ENCODE results near the gene MBD3. TPM values are rescaled to one million over a fixed set of nuclear protein-coding genes. Genes with fewer than 3 reads are reported as not detected.

MBD3 gene
- total and polyA plus RNA-seq, 2 donors (not counting 1 experiment from before 2014, with no cell fraction given): 19.8 to 85.2 TPM

- H4K20me1 ChIP-seq (ENCODE audit: control insufficient read depth, extremely low read depth, insufficient read depth, low read length): no peaks in the 10 kb centered on the region
- H3K9me3 ChIP-seq (ENCODE audit: control insufficient read depth, insufficient read depth, low read depth, low read length): no peaks in the 10 kb centered on the region
- peaks cover 16% of the 10 kb centered on the region for H3K79me2 ChIP-seq (ENCODE audit: control insufficient read depth, insufficient read depth, low read length)
- peaks cover 20% of the 10 kb centered on the region for H3K36me3 ChIP-seq (ENCODE audit: control insufficient read depth, insufficient read depth, low read length)
- H3K27ac ChIP-seq (ENCODE audit: insufficient read depth, low read length): no peak overlapping the region
- no peak overlapping the region for H2AFZ ChIP-seq (ENCODE audit: low read length)
- no peak overlapping the region for H3K9ac ChIP-seq (ENCODE audit: insufficient read depth, low read length)
- TF ChIP-seq EZH2 (IDR thresholded peaks at IDR 0.05; ENCODE audit: low read length, missing control alignments) (no peak), CTCF (conservative IDR thresholded peaks at IDR 0.05 in 1 of 2, IDR thresholded peaks at IDR 0.05 in 1 of 2; ENCODE audit: low read depth in 1 of 2, low read length in 2 of 2) (no peak)
- no peaks in the 10 kb centered on the region for H3K4me1 ChIP-seq (ENCODE audit: control insufficient read depth, extremely low read depth, insufficient read depth, low read length)
- no peak for DNase-seq (ENCODE audit: low read depth in 2 of 2)
- no peak overlapping the region for H3K4me2 ChIP-seq (ENCODE audit: extremely low read depth, insufficient read depth, low read length)
- H3K4me3 ChIP-seq (replicated peaks in 1 of 4; ENCODE audit: control extremely low read depth in 1 of 4, insufficient read depth in 1 of 4, low read depth in 3 of 4, low read length in 4 of 4): no peak overlapping the region
- no peaks in the 10 kb centered on the region for H3K27me3 ChIP-seq (ENCODE audit: control insufficient read depth, insufficient read depth, low read length)
These were observed 42.2 kb upstream of the MBD3 start for GRCh38 chr19:1634938-1635243.

- Histone ChIP-seq H3K36me3 (ENCODE audit: control insufficient read depth, insufficient read depth, low read length) (peaks cover 19% of the 10 kb centered on the region), H3K9ac (ENCODE audit: insufficient read depth, low read length) (no peak overlapping the region), H3K4me2 (ENCODE audit: extremely low read depth, insufficient read depth, low read length) (no peak overlapping the region), H3K4me3 (replicated peaks in 1 of 4; ENCODE audit: control extremely low read depth in 1 of 4, insufficient read depth in 1 of 4, low read depth in 3 of 4, low read length in 4 of 4) (no peak overlapping the region), H3K27ac (ENCODE audit: insufficient read depth, low read length) (no peak overlapping the region), H3K79me2 (ENCODE audit: control insufficient read depth, insufficient read depth, low read length) (peaks cover 15% of the 10 kb centered on the region), H3K4me1 (ENCODE audit: control insufficient read depth, extremely low read depth, insufficient read depth, low read length) (no peaks in the 10 kb centered on the region), H2AFZ (ENCODE audit: low read length) (no peak overlapping the region), H3K27me3 (ENCODE audit: control insufficient read depth, insufficient read depth, low read length) (no peaks in the 10 kb centered on the region), H3K9me3 (ENCODE audit: control insufficient read depth, insufficient read depth, low read depth, low read length) (no peaks in the 10 kb centered on the region), H4K20me1 (ENCODE audit: control insufficient read depth, extremely low read depth, insufficient read depth, low read length) (no peaks in the 10 kb centered on the region)
- no peak for DNase-seq (ENCODE audit: low read depth in 2 of 2)
- TF ChIP-seq CTCF (conservative IDR thresholded peaks at IDR 0.05 in 1 of 2, IDR thresholded peaks at IDR 0.05 in 1 of 2; ENCODE audit: low read depth in 1 of 2, low read length in 2 of 2): no peak
- no peak for TF ChIP-seq EZH2 (IDR thresholded peaks at IDR 0.05; ENCODE audit: low read length, missing control alignments)
These were observed 41.7 kb upstream of the MBD3 start for GRCh38 chr19:1634242-1634937.

- H3K4me3 ChIP-seq (replicated peaks in 1 of 4; ENCODE audit: control extremely low read depth in 1 of 4, insufficient read depth in 1 of 4, low read depth in 3 of 4, low read length in 4 of 4): no peak overlapping the region
- no peak overlapping the region for H3K27ac ChIP-seq (ENCODE audit: insufficient read depth, low read length)
- H4K20me1 ChIP-seq (ENCODE audit: control insufficient read depth, extremely low read depth, insufficient read depth, low read length): no peaks in the 10 kb centered on the region
- H3K9ac ChIP-seq (ENCODE audit: insufficient read depth, low read length): no peak overlapping the region
- no peak overlapping the region for H2AFZ ChIP-seq (ENCODE audit: low read length)
- peaks cover 8% of the 10 kb centered on the region for H3K79me2 ChIP-seq (ENCODE audit: control insufficient read depth, insufficient read depth, low read length)
- no peaks in the 10 kb centered on the region for H3K4me1 ChIP-seq (ENCODE audit: control insufficient read depth, extremely low read depth, insufficient read depth, low read length)
- no peaks in the 10 kb centered on the region for H3K9me3 ChIP-seq (ENCODE audit: control insufficient read depth, insufficient read depth, low read depth, low read length)
- no peaks in the 10 kb centered on the region for H3K27me3 ChIP-seq (ENCODE audit: control insufficient read depth, insufficient read depth, low read length)
- no peak overlapping the region for H3K4me2 ChIP-seq (ENCODE audit: extremely low read depth, insufficient read depth, low read length)
- no peak for DNase-seq (ENCODE audit: low read depth in 2 of 2)
- TF ChIP-seq EZH2 (IDR thresholded peaks at IDR 0.05; ENCODE audit: low read length, missing control alignments) (no peak), CTCF (conservative IDR thresholded peaks at IDR 0.05 in 1 of 2, IDR thresholded peaks at IDR 0.05 in 1 of 2; ENCODE audit: low read depth in 1 of 2, low read length in 2 of 2) (no peak)
- H3K36me3 ChIP-seq (ENCODE audit: control insufficient read depth, insufficient read depth, low read length): peaks cover 13% of the 10 kb centered on the region
These were observed 40.7 kb upstream of the MBD3 start for GRCh38 chr19:1633269-1633826.

Measured in fibroblast of lung (primary cell).